BLaER1 treated with 17β-estradiol and CSF1 and Interleukin-3, amounts not matched to agents 10 nM and 100 nM (cell line): ENCODE results near the gene TLCD2.
"Not testable (repeated sequence)": the region's sequence is repeated elsewhere in the genome, so short reads cannot be mapped to it uniquely, and the experiment has no call there.

ENCODE experiments used
- H3K27ac ChIP-seq, 11 experiments: shearing (Covaris generic); formaldehyde crosslinking; 2 replicates each; pipeline ENCODE4 v1.8.1; 2022
- H3K27me3 ChIP-seq, 11 experiments: shearing (Covaris generic); formaldehyde crosslinking; 2 replicates each; pipeline ENCODE4 v1.8.1; 2022
- H3K36me3 ChIP-seq, 11 experiments: shearing (Covaris generic); formaldehyde crosslinking; 2 replicates each; pipeline ENCODE4 v1.8.1; 2022
- H3K4me1 ChIP-seq, 10 experiments: shearing (Covaris generic); formaldehyde crosslinking; 2 replicates each; pipeline ENCODE4 v1.8.1; 2022
- H3K4me2 ChIP-seq, 11 experiments: shearing (Covaris generic); formaldehyde crosslinking; 2 replicates each; pipeline ENCODE4 v1.8.1; 2022
- H3K4me3 ChIP-seq, 10 experiments: shearing (Covaris generic); formaldehyde crosslinking; 2 replicates each; pipeline ENCODE4 v1.8.1; 2022
- H3K9ac ChIP-seq, 11 experiments: shearing (Covaris generic); formaldehyde crosslinking; 2 replicates each; pipeline ENCODE4 v1.8.1; 2022
- H3K9me3 ChIP-seq, 11 experiments: shearing (Covaris generic); formaldehyde crosslinking; replicated peaks in 1 of 11; 2 replicates each; pipeline ENCODE4 v1.8.1; 2022
- H4K20me1 ChIP-seq, 11 experiments: shearing (Covaris generic); formaldehyde crosslinking; 2 replicates each; pipeline ENCODE4 v1.8.1; 2022
- Cebpa-rat ChIP-seq, 11 experiments: shearing (Covaris generic); IDR thresholded peaks; 2 replicates each; pipeline ENCODE4 v1.8.1; 2022

TLCD2 gene

GRCh38 chr17:1752425-1753262 lies 42.5 kb upstream of the TLCD2 start:
- Histone ChIP-seq H3K9ac (peak overlapping the region in 5 of 11 experiments; percentile 22 to 46 (median 34); a peak in 8 of 22 replicates), H3K36me3 (no peaks in the 10 kb centered on the region), H3K9me3 (no peaks in the 10 kb centered on the region), H3K4me3 (peak overlapping the region in 1 of 10 experiments; percentile 26; a peak in 1 of 20 replicates), H3K4me1 (peaks cover 27 to 70% (median 44%) of the 10 kb centered on the region in 10 experiments), H3K4me2 (peak overlapping the region; percentile 29 to 92 (median 60)), H4K20me1 (no peaks in the 10 kb centered on the region), H3K27me3 (no peaks in the 10 kb centered on the region), H3K27ac (peak overlapping the region in 8 of 11 experiments; percentile 1 to 58 (median 38); a peak in 12 of 22 replicates)
- TF ChIP-seq Cebpa-rat (IDR thresholded peaks at IDR 0.05), result no peak

- Histone ChIP-seq H3K9me3 (no peaks in the 10 kb centered on the region), H4K20me1 (no peaks in the 10 kb centered on the region), H3K27ac (no peak overlapping the region), H3K9ac (no peak overlapping the region; a peak in 2 of 22 replicates), H3K4me3 (no peak overlapping the region), H3K4me2 (peak overlapping the region in 4 of 11 experiments; percentile 9 to 59 (median 22); a peak in 3 of 22 replicates), H3K36me3 (no peaks in the 10 kb centered on the region; a peak in 1 of 22 replicates), H3K4me1 (peaks cover 22 to 56% (median 37%) of the 10 kb centered on the region in 10 experiments), H3K27me3 (no peaks in the 10 kb centered on the region)
- no peak for TF ChIP-seq Cebpa-rat (IDR thresholded peaks at IDR 0.05)
Measured at GRCh38 chr17:1750628-1751027, 40.5 kb upstream of the TLCD2 start.

GRCh38 chr17:1746975-1747543 lies 36.9 kb upstream of the TLCD2 start:
- Histone ChIP-seq H3K4me3 (no peak overlapping the region), H3K4me2 (no peak overlapping the region), H3K9ac (no peak overlapping the region), H3K9me3 (no peaks in the 10 kb centered on the region), H4K20me1 (no peaks in the 10 kb centered on the region), H3K36me3 (no peaks in the 10 kb centered on the region; a peak in 1 of 22 replicates), H3K27ac (no peak overlapping the region), H3K4me1 (peaks cover 3 to 20% (median 14%) of the 10 kb centered on the region in 10 experiments; a peak in 19 of 20 replicates), H3K27me3 (no peaks in the 10 kb centered on the region)
- no peak for TF ChIP-seq Cebpa-rat (IDR thresholded peaks at IDR 0.05)

GRCh38 chr17:1745513-1746020 lies 35.4 kb upstream of the TLCD2 start:
- Histone ChIP-seq H3K27ac (no peak overlapping the region), H3K36me3 (no peaks in the 10 kb centered on the region; a peak in 1 of 22 replicates), H3K4me3 (no peak overlapping the region), H3K4me1 (peaks cover 0 to 6% (median under 1%) of the 10 kb centered on the region in 10 experiments; a peak in 8 of 20 replicates), H4K20me1 (no peaks in the 10 kb centered on the region), H3K9ac (no peak overlapping the region), H3K4me2 (no peak overlapping the region), H3K27me3 (no peaks in the 10 kb centered on the region), H3K9me3 (no peaks in the 10 kb centered on the region)
- no peak for TF ChIP-seq Cebpa-rat (IDR thresholded peaks at IDR 0.05)

- Histone ChIP-seq H3K4me1 (peaks cover 0 to 5% (median 0%) of the 10 kb centered on the region in 10 experiments; a peak in 1 of 20 replicates), H4K20me1 (no peaks in the 10 kb centered on the region), H3K4me3 (no peak overlapping the region), H3K4me2 (no peak overlapping the region), H3K9ac (no peak overlapping the region), H3K27me3 (no peaks in the 10 kb centered on the region), H3K9me3 (no peaks in the 10 kb centered on the region), H3K27ac (no peak overlapping the region), H3K36me3 (no peaks in the 10 kb centered on the region; a peak in 1 of 22 replicates)
- no peak for TF ChIP-seq Cebpa-rat (IDR thresholded peaks at IDR 0.05)
Measured at GRCh38 chr17:1744551-1745512, 34.7 kb upstream of the TLCD2 start.

GRCh38 chr17:1743088-1743439 lies 32.9 kb upstream of the TLCD2 start:
- no peak overlapping the region for H3K9ac ChIP-seq
- no peaks in the 10 kb centered on the region for H3K9me3 ChIP-seq
- peaks cover 0 to 4% (median 0%) of the 10 kb centered on the region in 11 experiments; a peak in 4 of 22 replicates for H4K20me1 ChIP-seq
- H3K27ac ChIP-seq, result no peak overlapping the region
- peaks cover 0 to 6% (median 0%) of the 10 kb centered on the region in 10 experiments; a peak in 6 of 20 replicates for H3K4me1 ChIP-seq
- H3K27me3 ChIP-seq, result no peaks in the 10 kb centered on the region
- no peak for TF ChIP-seq Cebpa-rat (IDR thresholded peaks at IDR 0.05)
- H3K4me2 ChIP-seq, result no peak overlapping the region
- no peak overlapping the region for H3K4me3 ChIP-seq
- H3K36me3 ChIP-seq, result peaks cover 0 to 5% (median 3%) of the 10 kb centered on the region in 11 experiments; a peak in 16 of 22 replicates

GRCh38 chr17:1742371-1743087 lies 32.4 kb upstream of the TLCD2 start, which contains the start of gene SERPINF2:
SERPINF2 (plus strand) TSS chr17:1742871; CDS start chr17:1744996, 2,125 bp downstream.
- Histone ChIP-seq H3K27me3 (no peaks in the 10 kb centered on the region), H3K9ac (no peak within 1 kb of the TSS), H3K9me3 (no peaks in the 10 kb centered on the region), H3K36me3 (peaks cover 1 to 10% (median 8%) of the 10 kb centered on the region in 11 experiments; a peak in 18 of 22 replicates), H3K27ac (no peak within 1 kb of the TSS), H3K4me3 (no peak within 1 kb of the TSS), H3K4me2 (no peak within 1 kb of the TSS), H4K20me1 (peaks cover 0 to 10% (median 0%) of the 10 kb centered on the region in 11 experiments; a peak in 5 of 22 replicates), H3K4me1 (peaks cover 0 to 11% (median under 1%) of the 10 kb centered on the region in 10 experiments; a peak in 8 of 20 replicates)
- TF ChIP-seq Cebpa-rat (IDR thresholded peaks at IDR 0.05), result no peak

- H3K27ac ChIP-seq, H3K9ac ChIP-seq, H3K9me3 ChIP-seq, H3K27me3 ChIP-seq, H3K4me2 ChIP-seq, H3K4me3 ChIP-seq: not testable (repeated sequence)
- Histone ChIP-seq H3K4me1 (peaks cover 0 to 17% (median 6%) of the 10 kb centered on the region in 10 experiments; a peak in 16 of 20 replicates), H4K20me1 (peaks cover 0 to 16% (median 0%) of the 10 kb centered on the region in 11 experiments; a peak in 7 of 22 replicates), H3K36me3 (peaks cover 7 to 17% (median 15%) of the 10 kb centered on the region in 11 experiments; a peak in 19 of 22 replicates)
Measured at GRCh38 chr17:1741899-1742298, 31.7 kb upstream of the TLCD2 start.
